HEK293 (cell line): Measurements from ENCODE around the gene ATE1.

Experiments used
- CTCF ChIA-PET: fragments of 350-600 bp; formaldehyde crosslinking; extraction: SDS; loops from one replicate; lab custom pipeline; 2021; ENCODE audit warnings: antibody characterized with exemption; lab: Yijun Ruan, JAX
- POLR2A ChIA-PET: fragments of 300-600 bp; formaldehyde crosslinking; extraction: SDS; loops from one replicate; lab custom pipeline; 2020; ENCODE audit warnings: antibody characterized with exemption, inconsistent platforms; lab: Yijun Ruan, JAX
- H3K27ac ChIP-seq: fragments of 200-500 bp; sonication (Bioruptor generic); 2 replicates; pipeline ENCODE4 v1.5.1; 2014; ENCODE audit warnings: low read depth, low read length, control low read depth, inconsistent platforms; ENCODE audit errors: extremely low read depth
- H3K36me3 ChIP-seq, 2 experiments: fragments of 200-500 bp in 1 of 2; sonication (Bioruptor generic) in 1 of 2; 1 replicate in 1 of 2; 2 replicates in 1 of 2; pipeline ENCODE4 v1.5.1; 2014 to 2017; ENCODE audit warnings: inconsistent platforms in 2 of 2, low read length in 2 of 2; ENCODE audit not compliant: control insufficient read depth in 2 of 2, insufficient read depth in 1 of 2
- H3K4me1 ChIP-seq: fragments of 200-500 bp; sonication (Bioruptor generic); 2 replicates; pipeline ENCODE4 v1.5.1; 2014; ENCODE audit warnings: mild to moderate bottlenecking, low read length, inconsistent platforms; ENCODE audit not compliant: control insufficient read depth, insufficient read depth
- H3K4me3 ChIP-seq: 2 replicates; pipeline ENCODE4 v1.5.1; 2011; ENCODE audit warnings: low read depth, mild to moderate bottlenecking, control low read depth, low read length, moderate library complexity
- H3K9me3 ChIP-seq: fragments of 200-500 bp; sonication (Bioruptor generic); 2 replicates; pipeline ENCODE4 v1.5.1; 2014; ENCODE audit warnings: low read depth, low read length, inconsistent platforms; ENCODE audit not compliant: control insufficient read depth, insufficient read depth
- FEZF1 ChIP-seq: fragments of 450-650 bp; formaldehyde crosslinking; IDR thresholded peaks from 2 replicates; pipeline ENCODE4 v1.5.1; 2016; ENCODE audit warnings: missing biosample characterization, missing genetic modification characterization
- OSR2 ChIP-seq: fragments of 450-650 bp; formaldehyde crosslinking; IDR thresholded peaks from 2 replicates; pipeline ENCODE4 v1.5.1; 2016; ENCODE audit warnings: missing biosample characterization, missing genetic modification characterization
- ZNF549 ChIP-seq: fragments of 450-650 bp; IDR thresholded peaks from 2 replicates; pipeline ENCODE4 v1.5.1; 2018; ENCODE audit warnings: missing biosample characterization, missing genetic modification characterization, mild to moderate bottlenecking, inconsistent platforms, moderate library complexity
- ZNF654 ChIP-seq: fragments of 450-650 bp; formaldehyde crosslinking; IDR thresholded peaks from 2 replicates; pipeline ENCODE4 v1.5.1; 2016; ENCODE audit warnings: low read depth, missing biosample characterization, missing genetic modification characterization
- ZSCAN30 ChIP-seq: fragments of 450-650 bp; IDR thresholded peaks from 2 replicates; pipeline ENCODE4 v1.5.1; 2018; ENCODE audit warnings: missing biosample characterization, mild to moderate bottlenecking, missing genetic modification characterization, moderate library complexity
- TF ChIP-seq, protein P1 (sequence below): fragments of 450-650 bp; formaldehyde crosslinking; IDR thresholded peaks from 2 replicates; pipeline ENCODE4 v1.5.1; 2016; ENCODE audit warnings: missing biosample characterization, missing genetic modification characterization
- TF ChIP-seq, protein P2 (sequence below): fragments of 450-650 bp; IDR thresholded peaks from 2 replicates; pipeline ENCODE4 v1.5.1; 2018; ENCODE audit warnings: missing biosample characterization, mild to moderate bottlenecking, missing genetic modification characterization
- TF ChIP-seq, protein P3 (sequence below): fragments of 450-650 bp; formaldehyde crosslinking; conservative IDR thresholded peaks from 2 replicates; pipeline ENCODE4 v1.5.1; 2016; ENCODE audit warnings: low read depth, missing biosample characterization, missing genetic modification characterization
- TF ChIP-seq, protein P4 (sequence below): fragments of 450-650 bp; formaldehyde crosslinking; IDR thresholded peaks from 2 replicates; pipeline ENCODE4 v1.5.1; 2016; ENCODE audit warnings: missing biosample characterization, missing genetic modification characterization

The ATE1 gene

DNA sequence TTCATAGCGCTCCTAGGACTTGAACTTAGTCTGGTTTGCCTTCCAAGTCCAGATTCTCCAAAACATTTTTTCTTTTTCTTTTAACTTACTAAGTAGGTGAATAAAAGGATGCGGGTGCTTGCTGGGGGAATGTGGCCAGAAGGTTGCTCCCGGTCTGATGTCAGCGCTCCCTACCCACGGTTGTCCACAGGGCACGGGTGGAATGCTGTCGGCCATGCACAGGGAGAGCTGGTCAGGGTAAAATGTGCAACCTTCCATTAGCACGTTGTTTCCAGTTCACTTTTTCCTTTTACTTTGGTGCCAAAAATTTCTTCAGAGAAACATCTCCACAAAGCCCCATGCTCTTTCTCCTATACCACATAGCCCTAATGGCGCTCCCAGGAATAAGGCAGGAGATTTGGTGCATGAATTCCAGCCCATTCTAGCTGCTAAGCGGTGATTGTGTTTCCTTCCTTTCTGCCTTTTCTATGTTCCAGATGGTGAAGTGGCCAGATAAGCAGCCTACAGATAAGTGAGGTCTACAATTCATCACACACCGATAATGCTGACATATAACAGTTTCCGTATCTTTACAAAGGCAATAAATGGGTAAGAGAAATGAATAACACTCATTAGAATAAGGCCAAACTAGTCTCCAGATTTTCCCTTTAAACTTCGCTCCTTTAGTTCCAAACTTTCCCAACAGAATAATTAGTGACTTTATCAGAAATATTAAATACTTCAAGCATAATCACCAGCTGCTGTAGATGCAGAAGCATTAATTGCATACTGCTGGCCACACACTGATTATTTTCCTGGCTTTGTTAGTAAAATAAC lies 191.3 kb downstream of the ATE1 start:
- H3K27ac ChIP-seq: no peak overlapping the region
- no peak overlapping the region for H3K4me3 ChIP-seq
- no peaks in the 10 kb centered on the region for H3K9me3 ChIP-seq
- TF ChIP-seq ZSCAN30 (tag by site-specific recombination): no peak
- TF ChIP-seq, protein P1, sequence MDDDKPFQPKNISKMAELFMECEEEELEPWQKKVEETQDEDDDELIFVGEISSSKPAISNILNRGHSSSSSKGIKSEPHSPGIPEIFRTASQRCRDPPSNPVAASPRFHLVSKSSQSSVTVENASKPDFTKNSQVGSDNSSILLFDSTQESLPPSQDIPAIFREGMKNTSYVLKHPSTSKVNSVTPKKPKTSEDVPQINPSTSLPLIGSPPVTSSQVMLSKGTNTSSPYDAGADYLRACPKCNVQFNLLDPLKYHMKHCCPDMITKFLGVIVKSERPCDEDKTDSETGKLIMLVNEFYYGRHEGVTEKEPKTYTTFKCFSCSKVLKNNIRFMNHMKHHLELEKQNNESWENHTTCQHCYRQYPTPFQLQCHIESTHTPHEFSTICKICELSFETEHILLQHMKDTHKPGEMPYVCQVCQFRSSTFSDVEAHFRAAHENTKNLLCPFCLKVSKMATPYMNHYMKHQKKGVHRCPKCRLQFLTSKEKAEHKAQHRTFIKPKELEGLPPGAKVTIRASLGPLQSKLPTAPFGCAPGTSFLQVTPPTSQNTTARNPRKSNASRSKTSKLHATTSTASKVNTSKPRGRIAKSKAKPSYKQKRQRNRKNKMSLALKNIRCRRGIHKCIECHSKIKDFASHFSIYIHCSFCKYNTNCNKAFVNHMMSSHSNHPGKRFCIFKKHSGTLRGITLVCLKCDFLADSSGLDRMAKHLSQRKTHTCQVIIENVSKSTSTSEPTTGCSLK (tag by site-specific recombination): no peak
- peak; percentile 62 for TF ChIP-seq FEZF1 (tag by site-specific recombination)
- TF ChIP-seq, all 188 proteins: peak for 1
- ChIA-PET CTCF (interaction anchor here (0.7 to 1.1 kb wide), 6 partner anchors 13 to 793 kb away, joined by 3 to 6 read pairs (median 4); no protein-coding TSS in a partner anchor), POLR2A (no interaction called here)
- Histone ChIP-seq H3K4me1 (0 out of 2 replicates have a peak, but pooled peaks cover 3% of the 10 kb centered on the region), H3K36me3 (no peaks in the 10 kb centered on the region)

DNA sequence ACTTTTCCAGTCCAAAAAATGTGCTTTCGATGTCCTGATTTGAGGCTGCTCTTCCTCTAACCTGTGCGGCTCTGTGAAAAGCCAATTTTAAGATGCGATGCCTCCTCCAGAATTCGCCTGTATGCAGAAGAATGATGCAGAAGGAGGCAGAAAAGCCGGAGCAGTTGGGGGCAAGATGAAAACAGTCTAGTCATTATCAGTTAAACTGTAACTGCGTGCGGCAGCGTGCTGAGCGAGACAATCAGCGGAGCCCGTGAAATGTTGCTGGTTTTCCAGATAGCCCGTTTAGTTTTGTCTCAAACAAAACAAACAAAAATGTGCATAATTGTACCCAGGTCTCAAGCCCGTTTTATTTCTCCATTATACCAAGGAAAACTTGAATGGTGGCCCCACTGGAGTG lies 192.6 kb downstream of the ATE1 start:
- Histone ChIP-seq H3K27ac (no peak overlapping the region), H3K36me3 (no peaks in the 10 kb centered on the region), H3K9me3 (no peaks in the 10 kb centered on the region), H3K4me1 (0 out of 2 replicates have a peak, but pooled peaks cover 3% of the 10 kb centered on the region), H3K4me3 (no peak overlapping the region)
- ChIA-PET POLR2A (no interaction called here), CTCF (interaction anchor here (0.6 to 1.8 kb wide), 6 partner anchors 12 to 787 kb away, joined by 3 to 9 read pairs (median 4); no protein-coding TSS in a partner anchor)
- TF ChIP-seq, protein P2, sequence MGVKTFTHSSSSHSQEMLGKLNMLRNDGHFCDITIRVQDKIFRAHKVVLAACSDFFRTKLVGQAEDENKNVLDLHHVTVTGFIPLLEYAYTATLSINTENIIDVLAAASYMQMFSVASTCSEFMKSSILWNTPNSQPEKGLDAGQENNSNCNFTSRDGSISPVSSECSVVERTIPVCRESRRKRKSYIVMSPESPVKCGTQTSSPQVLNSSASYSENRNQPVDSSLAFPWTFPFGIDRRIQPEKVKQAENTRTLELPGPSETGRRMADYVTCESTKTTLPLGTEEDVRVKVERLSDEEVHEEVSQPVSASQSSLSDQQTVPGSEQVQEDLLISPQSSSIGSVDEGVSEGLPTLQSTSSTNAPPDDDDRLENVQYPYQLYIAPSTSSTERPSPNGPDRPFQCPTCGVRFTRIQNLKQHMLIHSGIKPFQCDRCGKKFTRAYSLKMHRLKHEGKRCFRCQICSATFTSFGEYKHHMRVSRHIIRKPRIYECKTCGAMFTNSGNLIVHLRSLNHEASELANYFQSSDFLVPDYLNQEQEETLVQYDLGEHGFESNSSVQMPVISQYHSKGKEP: no peak
- TF ChIP-seq ZNF549 (tag by site-specific recombination): no peak

DNA sequence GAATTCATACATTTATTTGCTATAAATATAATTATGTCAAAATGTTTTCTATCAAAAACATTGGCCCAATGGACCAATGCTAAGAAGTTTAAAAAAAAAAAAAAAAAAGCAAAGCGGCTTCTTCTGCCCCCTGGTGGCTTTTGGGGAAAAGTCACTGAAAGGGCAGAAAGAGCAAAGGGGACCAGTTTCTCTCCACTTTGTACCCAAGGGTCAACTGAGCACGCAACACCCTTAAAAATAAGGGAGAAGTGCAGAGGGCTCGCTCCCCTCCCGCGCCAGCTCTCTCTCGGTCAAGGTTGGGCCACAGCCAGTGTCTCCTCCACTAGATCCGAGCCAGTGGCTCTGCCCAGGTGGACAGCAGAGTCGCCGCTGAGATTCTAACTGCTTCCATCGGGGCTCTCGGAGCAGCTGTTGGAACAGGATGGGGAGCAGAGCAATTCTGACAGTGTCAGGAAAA lies 193.2 kb downstream of the ATE1 start:
- Histone ChIP-seq H3K9me3 (no peaks in the 10 kb centered on the region), H3K36me3 (no peaks in the 10 kb centered on the region), H3K4me3 (no peak overlapping the region), H3K4me1 (no peaks in the 10 kb centered on the region), H3K27ac (no peak overlapping the region)
- POLR2A ChIA-PET: no interaction called here
- TF ChIP-seq, protein P3, sequence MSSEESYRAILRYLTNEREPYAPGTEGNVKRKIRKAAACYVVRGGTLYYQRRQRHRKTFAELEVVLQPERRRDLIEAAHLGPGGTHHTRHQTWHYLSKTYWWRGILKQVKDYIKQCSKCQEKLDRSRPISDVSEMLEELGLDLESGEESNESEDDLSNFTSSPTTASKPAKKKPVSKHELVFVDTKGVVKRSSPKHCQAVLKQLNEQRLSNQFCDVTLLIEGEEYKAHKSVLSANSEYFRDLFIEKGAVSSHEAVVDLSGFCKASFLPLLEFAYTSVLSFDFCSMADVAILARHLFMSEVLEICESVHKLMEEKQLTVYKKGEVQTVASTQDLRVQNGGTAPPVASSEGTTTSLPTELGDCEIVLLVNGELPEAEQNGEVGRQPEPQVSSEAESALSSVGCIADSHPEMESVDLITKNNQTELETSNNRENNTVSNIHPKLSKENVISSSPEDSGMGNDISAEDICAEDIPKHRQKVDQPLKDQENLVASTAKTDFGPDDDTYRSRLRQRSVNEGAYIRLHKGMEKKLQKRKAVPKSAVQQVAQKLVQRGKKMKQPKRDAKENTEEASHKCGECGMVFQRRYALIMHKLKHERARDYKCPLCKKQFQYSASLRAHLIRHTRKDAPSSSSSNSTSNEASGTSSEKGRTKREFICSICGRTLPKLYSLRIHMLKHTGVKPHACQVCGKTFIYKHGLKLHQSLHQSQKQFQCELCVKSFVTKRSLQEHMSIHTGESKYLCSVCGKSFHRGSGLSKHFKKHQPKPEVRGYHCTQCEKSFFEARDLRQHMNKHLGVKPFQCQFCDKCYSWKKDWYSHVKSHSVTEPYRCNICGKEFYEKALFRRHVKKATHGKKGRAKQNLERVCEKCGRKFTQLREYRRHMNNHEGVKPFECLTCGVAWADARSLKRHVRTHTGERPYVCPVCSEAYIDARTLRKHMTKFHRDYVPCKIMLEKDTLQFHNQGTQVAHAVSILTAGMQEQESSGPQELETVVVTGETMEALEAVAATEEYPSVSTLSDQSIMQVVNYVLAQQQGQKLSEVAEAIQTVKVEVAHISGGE (tag by site-specific recombination): no peak
- peak; percentile 33 for TF ChIP-seq ZNF654
- TF ChIP-seq, protein P4, sequence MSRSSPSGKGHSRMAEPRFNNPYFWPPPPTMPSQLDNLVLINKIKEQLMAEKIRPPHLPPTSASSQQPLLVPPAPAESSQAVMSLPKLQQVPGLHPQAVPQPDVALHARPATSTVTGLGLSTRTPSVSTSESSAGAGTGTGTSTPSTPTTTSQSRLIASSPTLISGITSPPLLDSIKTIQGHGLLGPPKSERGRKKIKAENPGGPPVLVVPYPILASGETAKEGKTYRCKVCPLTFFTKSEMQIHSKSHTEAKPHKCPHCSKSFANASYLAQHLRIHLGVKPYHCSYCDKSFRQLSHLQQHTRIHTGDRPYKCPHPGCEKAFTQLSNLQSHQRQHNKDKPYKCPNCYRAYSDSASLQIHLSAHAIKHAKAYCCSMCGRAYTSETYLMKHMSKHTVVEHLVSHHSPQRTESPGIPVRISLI (tag by site-specific recombination): peak; percentile 56; the same call in 1 of the 2 replicates
- no peak for TF ChIP-seq OSR2
- CTCF ChIA-PET: interaction anchor here (0.6 to 1.8 kb wide), 12 partner anchors 11 to 1081 kb away, joined by 3 to 9 read pairs (median 3); no protein-coding TSS in a partner anchor
